NCI-H82 (cell line): ENCODE data around the gene CALML3.
"Not testable (repeated sequence)": the region's sequence is repeated elsewhere in the genome, so short reads cannot be mapped to it uniquely, and the experiment has no call there.

Source experiments
- DNase-seq: peaks from one replicate; lab custom pipeline; 2025; lab: John Stamatoyannopoulos, UW

Gene CALML3

DNA sequence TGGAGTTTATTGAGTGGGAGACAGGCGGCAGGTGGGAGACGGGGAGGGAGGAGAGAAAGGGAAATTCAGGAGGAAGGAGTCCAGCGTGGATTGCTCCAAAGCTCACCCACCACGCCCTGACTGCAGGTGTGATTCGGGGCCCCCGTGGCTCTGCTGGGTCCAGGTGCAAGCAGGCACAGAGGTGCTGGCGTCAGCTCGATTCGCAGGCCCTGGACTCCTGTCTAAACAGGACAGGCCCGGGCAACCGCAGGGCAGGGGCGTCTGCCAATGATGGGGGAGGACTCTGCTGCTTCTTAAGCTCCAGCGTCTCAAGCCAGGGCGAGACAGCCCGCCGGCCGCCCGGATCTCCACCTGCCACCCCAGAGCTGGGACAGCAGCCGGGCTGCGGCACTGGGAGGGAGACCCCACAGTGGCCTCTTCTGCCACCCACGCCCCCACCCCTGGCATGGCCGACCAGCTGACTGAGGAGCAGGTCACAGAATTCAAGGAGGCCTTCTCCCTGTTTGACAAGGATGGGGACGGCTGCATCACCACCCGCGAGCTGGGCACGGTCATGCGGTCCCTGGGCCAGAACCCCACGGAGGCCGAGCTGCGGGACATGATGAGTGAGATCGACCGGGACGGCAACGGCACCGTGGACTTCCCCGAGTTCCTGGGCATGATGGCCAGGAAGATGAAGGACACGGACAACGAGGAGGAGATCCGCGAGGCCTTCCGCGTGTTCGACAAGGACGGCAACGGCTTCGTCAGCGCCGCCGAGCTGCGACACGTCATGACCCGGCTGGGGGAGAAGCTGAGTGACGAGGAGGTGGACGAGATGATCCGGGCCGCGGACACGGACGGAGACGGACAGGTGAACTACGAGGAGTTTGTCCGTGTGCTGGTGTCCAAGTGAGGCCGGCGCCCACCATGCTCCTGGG, at the start of gene CALML3:
TSS of gene CALML3 (plus strand) at position 321 of the 920 bp plus-strand sequence. CDS start at position 446, 125 bp downstream.
- no peak for DNase-seq

DNA sequence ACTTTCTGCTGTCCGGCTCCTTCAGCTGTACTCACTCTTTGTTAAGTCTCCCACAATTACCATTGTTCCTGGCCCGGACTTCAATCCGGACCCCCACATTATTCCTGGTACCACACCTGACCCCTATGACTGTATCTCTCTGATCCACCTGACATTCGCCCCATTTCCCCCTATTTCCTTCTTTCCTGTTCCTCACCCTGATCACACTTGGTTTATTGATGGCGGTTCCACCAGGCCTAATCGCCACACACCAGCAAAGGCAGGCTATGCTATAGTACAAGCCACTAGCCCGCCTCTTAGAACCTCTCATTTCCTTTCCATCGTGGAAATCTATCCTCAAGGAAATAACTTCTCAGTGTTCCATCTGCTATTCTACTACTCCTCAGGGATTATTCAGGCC, 49.7 kb upstream of the CALML3 start:
- DNase-seq: not testable (repeated sequence)

DNA sequence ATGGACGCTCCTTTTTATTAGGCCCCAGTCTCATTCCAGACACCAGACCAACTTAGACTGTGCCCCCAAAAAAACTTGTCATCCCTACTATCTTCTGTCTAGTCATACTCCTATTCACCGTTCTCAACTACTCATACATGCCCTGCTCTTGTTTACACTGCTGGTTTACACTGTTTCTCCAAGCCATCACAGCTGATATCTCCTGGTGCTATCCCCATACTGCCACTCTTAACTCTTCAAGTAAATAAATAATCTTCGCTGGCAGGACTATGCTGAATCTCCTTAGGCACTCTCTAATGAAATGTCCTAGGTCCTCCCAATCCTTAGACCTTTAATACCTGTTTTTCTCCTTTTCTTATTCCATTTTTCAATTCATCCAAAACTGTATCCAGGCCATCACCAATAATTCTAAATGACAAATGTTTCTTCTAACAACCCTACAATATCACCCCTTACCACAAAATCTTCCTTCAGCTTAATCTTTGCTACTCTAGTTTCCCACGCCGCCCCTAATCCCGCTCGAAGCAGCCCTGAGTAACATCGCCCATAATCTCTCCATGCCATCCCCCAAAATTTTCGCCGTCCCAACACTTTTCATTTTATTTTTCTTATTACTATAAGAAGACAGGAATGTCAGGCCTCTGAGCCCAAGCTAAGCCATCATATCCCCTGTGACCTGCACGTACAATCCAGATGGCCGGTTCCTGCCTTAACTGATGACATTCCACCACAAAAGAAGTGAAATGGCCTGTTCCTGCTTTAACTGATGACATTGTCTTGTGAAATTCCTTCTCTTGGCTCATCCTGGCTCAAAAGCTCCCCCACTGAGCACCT, 48.6 kb upstream of the CALML3 start:
- not testable (repeated sequence) for DNase-seq

DNA sequence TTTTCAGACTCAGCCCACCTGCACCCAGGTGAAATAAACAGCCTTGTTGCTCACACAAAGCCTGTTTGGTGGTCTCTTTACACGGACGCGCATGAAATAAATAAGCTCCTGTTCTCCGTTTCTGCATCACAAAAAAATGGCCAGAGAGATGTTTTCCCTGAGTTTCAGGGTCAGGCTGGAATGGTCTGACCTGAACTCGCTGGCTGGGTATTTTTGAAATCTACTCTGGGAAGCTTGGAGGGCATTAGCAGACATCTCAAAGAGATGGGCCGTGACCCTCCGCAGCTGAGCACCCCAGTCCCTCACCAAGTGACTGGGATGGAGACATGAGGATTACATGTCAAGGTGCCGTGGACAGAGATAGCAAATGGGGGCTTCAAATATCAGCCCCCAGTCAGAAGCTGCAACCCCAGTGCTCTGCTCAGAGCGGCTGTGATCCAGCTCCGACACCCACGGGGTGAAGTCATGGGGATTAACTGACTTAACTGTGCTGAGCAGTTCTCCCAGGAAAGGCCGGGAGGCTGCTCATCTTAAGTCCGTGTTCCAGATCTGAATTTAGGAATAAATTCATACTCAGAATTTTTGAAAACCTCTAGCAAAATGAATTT, 47.7 kb upstream of the CALML3 start:
- peak; percentile 66 for DNase-seq

DNA sequence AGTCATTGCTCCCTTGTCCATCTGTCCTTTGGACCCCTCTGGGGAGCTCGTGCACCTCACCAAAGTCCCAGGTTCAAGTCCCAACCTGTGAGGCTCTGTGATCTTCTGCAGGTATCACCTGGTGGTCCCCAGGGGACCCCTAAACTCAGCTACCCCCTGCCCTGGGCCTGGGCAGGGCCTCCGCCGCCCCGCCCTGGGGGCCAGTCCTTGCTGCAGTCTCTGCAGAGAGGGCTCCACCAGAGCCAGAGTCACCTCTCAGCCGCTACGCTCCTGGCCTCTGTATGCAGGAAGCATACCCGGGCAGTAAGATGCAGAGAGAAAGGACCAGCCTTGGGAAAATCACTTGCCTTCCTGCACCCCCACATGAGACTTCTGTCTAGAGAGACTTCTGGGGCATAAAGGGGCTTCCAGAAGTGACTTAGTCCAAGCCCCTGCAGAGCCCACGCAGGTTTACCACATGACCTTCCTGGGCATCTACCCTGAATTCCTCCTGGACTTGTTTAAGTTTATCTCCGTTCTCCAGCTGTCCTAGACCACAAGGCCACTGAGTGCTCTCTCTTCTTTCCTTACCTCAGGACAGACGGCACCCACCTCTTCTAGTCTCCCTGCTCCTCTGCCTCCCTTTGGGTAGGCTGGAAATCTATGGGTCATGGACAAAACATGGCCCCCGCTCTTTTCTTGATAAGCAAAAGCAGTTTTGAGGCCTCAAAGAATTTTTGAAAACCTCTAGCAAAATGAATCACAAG, 46.6 kb upstream of the CALML3 start:
- DNase-seq: no peak

DNA sequence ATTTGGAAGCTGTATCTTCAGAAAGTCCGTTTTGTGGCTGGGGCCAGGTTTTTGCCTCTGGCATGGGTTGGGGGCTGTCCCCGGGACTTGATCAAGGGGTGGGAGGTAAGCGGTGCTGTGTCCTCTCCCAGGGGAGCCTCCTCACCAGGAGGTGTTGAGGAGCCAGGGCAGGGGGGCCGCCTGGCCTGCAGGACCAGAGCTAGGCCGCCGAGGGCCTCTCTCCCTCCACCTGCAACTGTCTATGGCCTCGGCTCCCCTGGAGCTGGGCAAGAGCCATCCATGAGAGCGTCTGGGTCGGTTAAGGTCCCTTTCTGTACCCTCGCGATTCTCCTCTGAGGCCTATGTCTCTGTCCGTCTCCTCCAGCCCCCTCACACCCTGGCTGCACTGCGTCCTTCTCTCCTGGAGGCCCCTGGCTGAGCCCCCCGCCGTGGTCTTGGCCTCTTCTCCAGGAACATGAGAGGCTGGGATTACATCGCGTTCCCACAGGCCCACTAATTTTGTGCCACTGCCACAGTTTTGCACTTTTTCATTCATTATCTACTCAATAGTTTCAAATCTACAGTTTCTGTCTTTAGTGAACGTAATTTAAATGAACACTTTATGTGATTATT, 46.0 kb upstream of the CALML3 start:
- DNase-seq: no peak

DNA sequence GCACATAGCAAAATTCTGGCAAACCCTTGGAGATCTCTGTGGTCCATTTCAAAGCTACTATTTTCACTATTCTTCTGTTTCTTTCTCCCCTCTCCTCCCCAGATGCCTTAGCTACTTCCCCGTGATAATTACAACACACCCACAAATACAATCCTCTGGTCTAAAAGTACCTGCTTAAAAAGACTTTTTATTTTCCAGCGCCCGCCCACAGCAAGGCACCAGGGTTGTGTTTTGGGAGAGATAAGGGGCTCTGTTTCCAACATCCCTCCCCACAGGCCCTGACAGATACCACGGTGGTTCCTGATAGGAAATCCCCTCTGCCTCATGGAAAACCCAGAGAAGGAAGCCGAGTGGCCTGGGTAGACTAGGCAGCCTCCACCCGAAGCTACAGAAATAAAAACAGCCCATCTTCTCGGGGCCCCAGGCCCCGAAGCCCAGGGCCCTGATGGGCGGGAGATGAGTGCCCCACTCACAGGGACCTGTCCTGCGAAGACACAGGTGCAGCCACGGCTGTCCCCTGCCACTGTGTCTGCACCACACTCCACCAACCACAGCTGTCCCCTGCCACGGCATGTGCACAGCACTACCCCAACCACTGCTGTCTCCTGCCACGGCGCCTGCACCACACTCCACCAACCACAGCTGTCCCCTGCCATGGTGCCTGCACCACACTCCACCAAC, 45.1 kb upstream of the CALML3 start:
- DNase-seq: no peak

DNA sequence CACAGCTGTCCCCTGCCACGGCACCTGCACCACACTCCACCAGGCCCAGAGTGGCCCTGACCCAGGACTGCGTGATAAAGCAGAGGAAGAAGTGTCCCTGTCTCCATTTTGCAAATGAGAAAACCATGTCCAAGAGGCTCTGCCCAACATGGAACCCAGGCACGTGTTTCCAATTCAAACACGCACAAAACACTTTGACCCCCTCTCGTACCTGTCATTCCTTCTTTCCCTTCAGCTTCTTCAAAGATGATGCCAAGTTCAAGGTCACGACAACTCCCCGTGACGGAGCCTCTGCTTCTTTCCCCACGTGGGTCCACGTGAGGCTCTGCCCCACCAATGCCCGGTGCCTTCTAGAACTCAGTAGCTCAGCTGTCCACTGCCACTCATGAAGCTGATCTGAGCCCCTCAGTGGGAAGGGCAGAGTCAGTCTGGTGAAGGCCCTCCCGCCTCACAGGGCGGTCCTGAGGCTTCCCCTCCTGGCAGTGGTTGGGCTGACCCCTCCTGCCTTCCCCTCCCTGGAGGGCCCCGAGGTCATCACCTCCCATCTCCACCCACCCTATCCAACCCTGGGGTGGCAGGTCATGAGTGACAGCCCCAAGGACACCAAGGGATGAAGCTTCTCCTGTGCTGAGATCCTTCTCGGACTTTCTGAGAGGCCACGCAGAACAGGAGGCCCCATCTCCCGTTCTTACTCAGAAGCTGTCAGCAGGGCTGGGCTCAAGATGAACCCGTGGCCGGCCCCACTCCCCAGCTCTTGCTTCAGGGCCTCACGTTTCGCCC, 44.4 kb upstream of the CALML3 start:
- DNase-seq: no peak

DNA sequence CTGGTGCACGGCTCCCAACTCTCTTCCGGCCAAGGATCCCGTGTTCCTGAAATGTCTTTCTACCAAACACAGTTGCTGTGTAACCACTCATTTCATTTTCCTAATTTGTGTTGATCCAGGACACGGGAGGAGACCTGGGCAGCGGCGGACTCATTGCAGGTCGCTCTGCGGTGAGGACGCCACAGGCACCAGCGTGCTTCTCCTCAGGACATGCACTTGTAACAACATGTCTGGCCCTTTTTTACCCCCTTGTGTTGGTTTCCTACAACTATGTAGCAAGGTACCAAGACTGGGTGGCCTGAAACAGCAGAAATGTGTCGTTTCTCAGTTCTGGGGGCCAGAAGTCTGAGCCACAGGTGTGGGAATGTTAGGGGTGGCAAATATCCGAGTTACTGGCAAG, 43.6 kb upstream of the CALML3 start:
- no peak for DNase-seq

DNA sequence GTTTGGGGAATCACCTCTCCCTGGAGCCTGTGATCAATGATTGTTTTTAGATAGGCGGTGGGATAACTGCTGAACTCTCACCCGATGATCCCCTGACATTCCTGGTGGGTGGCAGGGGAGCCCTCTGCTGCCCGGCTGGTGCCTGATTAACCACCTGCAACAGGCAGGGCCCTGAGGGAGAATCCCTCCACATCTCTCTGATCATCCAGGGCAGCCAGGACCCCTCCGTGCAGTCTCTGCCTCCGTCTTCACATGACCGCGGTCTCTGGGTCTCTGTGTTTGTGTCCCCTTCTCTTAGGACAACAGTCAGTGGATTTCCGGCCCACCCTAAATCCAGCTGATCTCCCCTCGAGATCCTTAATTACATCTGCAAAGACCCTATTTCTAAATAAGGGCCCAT, 42.7 kb upstream of the CALML3 start:
- no peak for DNase-seq

DNA sequence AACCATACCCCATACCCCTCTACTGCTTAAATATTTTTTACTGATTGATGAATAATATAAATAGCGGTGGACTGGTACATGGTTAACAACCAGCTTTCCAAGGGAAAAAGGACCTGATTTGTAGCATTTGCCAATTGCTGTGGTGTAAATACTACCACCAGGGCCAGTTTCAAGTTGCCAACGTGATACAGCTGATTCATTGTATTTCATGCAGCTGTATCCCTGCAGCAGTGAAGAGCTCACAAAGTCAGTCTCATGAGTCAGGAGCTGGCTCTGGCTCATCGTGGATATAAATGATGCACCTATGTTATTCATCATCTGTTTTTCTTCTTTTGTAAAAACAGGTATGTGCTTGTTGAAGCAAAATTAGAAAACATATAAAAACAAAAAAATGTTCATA, 40.6 kb upstream of the CALML3 start:
- no peak for DNase-seq

DNA sequence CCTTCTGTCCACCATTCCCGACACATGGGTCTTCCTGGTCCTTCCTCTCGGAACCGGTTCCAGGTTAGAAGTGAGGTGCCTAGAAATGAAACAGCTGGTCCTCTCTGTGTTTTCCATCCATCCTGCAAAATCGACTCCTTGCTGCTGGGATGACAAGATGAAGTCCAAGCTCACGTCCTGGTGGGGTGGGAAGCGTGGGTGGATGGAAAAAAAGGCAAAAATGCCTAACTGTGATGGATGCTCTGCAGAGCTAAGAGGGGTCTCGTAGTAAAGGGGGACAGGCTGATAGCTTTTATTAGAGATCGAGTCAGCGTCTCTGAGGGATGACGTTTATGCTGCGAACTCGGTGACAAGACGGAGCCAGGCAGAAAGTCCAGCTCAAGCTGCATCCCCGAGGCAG, 39.5 kb upstream of the CALML3 start:
- DNase-seq: no peak

DNA sequence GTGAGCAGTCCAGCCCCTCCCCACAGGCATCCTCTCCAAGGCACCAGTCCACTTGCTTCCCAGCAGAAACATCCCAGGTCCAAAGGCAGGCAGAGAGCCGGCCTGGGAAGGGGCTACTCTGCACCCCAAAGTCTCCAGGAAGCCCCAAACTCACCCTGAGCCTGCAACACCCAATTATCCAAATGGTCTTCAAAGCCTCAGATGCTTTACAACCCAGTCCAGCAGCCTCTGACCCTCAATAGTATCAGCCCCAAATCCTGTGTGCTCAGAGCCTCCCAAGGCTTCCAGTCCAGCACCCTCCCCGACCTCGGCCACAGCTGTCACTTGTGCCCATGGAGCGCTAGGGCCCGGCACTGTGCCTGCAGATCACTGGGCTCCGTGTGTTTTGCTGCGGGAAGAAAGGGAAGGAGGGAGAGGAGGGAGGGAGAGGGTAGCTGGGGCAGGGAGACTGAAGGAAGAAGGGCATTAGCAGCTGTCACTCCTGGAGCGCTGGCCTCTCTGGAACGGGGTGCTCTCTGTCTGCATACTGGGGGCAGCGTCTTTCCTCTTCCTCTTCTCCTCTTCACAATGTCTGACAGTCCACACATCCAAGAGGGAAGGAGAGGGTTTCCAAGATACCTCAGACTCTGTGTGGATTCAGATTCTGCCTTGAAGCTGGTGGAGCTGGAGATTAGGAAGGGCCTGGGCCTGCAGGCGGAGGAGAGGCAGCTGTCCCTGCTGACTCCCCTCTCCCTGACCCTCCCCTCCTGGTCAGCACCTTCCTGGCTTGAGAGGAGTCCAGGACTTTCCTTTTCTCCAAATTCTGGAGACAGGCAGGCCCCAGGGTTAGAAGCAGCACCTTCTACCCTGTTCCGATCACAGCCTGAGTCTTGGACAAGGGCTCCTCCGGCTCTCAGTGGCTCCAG, 38.6 kb upstream of the CALML3 start:
- DNase-seq: peak; percentile 6

DNA sequence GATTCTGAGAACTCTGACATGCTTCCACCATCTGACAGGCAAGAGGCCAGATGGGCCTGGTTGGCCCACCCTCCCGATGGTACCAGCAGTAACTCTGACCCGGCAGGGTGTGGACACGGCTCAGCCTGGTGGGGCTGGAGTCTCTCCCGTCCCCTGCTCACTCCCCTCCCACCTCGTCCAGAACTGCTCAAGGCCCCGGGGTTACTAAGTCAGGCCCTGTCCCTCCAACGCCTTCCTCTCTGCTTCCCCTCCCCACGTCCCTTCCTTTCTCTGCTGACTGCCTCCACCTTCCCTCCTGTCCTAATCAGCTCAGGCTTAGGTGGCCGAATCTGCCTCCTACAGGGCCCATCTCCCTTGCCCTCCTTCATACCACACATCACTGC, 37.9 kb upstream of the CALML3 start:
- DNase-seq: peak; percentile 7

DNA sequence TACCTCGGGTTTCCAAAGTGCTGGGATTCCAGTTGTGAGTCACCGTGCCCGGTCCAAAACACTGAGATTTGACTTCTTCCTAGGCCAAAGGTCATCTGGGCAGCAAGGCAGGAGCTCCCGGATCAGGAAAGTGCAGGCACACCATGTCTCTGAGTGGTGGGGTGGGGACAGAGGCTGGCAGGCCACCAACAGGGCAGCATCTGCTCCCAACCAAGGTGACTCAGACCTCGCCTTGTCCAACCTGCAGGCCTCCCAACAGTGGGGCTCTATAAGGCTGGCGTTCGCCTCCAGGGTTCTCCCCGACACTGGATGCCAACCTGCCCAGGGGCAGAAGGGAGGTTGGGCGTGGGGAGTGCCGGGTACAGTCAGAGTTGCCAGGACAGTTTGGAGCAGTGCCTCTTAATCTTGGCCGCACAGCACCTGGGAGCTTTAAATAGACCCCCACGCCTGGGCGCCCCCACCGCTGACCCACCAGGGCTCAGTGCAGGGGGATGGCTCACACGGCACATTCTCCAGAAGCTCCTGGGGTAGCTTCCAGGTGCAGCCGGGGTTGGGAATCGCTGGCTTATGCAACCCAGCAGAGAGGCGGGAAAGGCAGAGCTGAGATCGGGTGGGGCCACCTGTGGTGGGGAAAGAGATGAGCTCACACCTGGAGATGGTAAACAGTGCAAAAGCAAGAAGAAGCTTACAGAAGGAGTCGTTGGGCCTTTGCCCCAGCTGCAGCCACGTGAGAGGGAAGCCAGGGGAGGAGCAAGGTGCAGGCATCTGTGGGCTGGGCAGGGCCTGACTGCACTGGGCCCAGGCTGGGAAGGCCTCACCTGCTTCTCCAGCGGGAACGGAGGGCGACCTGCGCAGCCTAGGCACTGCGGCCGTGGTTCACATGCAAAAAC, 36.2 kb upstream of the CALML3 start:
- DNase-seq: no peak

DNA sequence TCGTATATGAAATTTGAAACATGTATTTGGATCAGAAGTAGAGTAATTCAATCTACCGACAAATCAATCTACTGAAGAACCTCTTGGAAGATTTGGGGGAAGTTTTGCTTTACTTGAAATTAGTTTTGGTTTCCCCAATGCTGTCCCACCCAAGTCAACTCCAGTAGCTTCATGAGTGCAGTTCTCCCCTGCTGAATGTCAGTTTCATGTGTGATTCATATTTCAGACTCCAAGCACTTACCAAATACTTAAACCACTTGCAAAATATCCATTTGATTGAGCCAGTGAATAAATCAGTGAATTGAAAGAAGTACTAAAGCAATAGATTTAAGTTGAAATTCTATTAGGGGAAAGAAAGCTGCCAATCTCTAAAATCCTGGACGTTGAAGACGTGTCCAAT, 34.7 kb upstream of the CALML3 start:
- no peak for DNase-seq

DNA sequence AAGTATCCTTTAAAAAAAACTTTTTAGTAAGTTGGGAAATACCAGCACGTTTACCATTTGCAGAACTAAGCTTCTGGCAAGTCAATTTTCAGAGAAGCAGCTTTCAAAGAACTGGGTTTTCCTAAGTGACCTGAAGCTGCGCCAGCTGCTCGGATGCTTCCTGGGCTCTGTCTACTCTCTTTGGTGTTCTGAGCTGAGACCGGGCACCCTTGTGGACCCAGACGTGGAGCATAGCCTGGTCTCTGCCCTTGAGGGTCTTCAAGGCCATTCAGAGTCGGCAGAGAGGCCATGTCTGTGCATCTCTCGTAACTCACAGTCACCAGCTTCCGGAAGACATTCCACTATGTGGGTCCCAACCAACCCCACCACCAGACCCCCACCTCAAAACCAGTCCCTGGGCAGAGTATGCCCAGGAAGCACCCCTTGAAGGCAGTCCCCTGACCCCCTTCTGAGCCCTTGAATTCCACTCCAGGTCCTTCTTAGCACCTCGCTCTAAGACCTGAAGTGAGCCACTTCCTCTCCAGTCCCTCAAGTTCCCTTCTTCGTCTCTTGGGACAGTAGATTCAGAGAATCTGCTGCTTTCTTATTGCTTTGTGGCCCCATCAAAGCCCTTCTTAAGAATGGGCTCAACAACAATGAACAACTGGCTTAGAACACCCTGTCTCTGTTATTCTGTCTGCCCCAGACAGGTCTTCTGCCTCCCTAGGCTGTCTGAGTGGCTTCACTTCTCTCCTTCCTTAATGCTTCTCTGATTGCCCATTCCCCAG, 33.9 kb upstream of the CALML3 start:
- no peak for DNase-seq
